CD4-positive, alpha-beta T cell treated with Interleukin-6 for 4 hours (primary cell): ENCODE measurements around the gene TMEM63A.

ENCODE experiments used
- DNase-seq: peaks from one replicate; pipeline ENCODE4 v3.0.0-alpha.2; 2020; ENCODE audit warnings: mixed read lengths

Gene TMEM63A

DNA sequence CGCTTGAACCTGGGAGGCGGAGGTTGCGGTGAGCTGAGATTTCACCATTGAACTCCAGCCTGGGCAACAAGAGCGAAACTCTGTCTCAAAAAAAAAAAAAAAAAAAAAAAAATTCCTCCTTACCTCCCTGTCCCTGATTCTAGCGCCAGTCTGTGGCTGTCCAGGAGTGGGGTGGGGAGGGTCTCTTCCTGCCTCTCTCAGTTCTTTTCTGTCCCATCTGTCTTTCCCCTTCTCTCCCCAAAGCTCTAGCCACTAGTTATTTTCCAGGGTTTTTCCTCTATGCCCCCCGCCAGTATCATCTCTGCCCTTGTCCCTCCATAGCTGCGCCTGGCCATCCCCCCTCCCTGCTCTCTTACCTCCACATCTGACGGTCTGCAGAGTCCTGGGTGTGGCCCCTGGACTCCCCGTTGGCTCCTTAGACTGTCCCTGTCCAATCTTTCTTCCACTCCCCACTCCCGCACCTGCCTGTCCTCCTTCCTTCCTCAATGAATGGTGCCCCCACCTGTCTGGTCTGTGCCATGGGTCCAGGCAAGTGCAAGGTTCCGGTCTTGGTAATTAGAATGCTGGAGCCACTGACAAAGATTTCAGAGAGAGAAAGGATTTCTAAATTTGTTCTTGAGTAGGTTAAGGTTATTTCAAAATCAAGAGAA lies 1.6 kb upstream of the TMEM63A start:
- no peak for DNase-seq

DNA sequence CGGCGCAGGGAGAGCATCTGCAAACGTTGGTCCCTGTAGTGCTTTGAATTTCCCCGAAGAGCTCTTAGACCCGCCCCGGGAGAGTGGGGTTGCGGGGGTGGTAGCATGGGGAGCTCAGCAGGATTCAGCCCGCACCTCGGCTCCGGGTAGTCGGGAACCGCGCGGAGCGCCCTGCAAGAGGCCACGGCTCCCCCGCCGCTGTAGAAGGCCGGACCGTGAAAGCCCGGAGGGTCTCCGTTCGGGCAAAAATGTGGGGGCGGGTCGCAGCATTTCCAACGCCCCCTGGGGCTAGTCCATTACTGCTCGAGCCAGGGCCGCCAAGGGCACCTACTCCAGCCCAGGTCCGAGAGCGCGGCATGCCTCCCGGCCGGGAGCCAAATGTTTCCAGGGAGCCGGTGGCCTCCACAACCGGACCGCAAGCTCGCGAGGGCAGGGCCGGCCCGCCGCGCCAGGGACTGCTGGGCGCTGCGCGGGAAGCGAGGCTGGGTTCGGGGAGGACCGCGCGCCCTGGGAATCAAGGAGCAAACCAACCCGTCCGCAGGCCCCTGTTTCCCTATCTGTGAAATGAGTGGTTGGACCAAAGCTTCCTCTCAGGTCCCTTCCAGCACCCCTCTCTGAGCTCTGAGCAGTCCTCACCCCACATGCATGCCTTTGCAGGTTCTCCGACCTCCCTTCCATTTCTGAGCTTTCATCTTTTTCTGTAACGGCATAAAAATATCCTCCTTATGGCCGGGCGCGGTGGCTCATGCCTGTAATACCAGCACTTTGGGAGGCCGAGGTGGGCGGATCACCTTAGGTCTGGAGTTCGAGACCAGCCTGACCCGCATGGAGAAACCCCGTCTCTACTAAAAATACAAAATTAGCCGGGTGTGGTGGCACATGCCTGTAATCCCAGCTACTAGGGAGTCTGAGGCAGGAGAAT lies 775 bp upstream of the TMEM63A start:
- DNase-seq = peak; percentile 57

DNA sequence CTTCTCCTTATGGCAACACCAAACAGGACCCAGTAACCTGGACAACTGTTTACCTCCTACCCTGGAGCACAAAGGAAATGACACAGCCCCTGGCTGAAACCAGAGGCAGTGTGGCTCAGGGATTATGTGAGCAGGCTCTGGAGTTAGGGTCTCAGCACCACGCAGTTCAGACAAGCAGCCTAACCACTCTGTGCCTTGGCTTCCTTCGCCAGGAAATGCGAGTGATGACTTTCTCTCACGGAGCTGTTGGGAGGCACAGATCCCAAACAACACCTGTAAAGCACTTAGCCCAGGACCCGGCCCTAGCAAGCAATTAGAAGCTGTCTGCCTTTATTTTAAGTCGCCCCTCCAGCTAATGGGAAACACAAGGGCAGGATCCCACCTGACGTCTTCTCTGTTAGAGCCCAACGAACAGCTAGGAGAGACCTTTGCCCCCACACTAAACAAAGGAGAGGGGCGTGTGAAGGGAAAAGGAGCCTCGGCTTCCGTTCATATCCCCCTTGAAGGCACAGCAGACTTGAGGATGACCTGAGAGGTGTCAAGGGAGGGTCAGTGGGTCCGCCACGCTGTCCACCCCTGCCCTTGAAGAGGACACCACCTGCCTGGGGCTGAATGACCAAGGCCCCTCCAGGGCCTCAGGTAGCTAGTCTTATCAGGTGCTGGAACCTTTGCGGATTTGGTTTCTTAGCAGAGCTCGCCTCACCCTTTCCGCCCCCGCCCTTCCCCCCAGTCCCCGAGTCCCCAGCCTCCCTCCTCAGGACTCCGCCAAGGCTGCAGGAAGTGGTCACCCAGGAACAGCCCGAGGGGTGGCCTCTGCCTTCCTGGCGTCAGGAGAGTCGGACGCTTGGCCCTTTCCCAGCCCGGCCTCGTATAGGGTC lies 860 bp downstream of the TMEM63A start:
- peak; percentile 73 for DNase-seq

DNA sequence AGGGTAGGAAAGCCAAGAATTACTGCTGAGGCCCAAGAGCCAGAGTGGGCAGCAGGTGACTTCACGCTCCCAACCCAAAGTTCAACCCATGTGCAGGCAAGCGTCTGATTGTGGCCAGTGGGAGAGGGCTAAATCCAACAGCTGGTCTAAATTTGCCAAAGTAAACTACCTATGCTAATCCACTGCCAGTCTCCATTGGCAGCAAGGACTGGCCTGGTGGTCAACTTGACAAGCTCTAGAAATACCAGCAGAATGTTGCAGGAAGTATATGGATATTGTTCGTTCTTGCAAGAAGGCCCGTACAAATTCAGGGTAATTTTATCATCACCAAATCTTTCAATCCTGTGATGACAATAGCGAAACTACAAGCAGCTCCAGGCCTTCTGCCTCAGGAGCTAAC lies 1.5 kb downstream of the TMEM63A start:
- DNase-seq = no peak

DNA sequence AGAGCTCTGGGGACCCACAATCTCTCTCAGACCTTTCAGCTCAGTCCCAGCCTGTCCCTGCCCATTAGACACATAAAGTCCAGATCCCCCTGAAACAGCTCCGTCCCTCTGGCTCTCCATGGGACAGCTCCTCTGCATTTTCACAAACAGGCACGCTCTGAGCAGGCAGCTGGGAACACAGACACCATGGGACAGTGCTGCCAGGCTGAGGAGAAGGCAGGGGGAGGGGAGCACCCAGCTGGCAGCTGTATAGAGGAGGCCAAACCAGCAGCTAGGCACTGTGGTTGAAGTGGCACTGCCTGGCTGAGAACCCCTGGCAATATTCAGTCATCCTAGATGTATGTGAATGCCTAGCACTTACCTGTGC lies 2.0 kb downstream of the TMEM63A start:
- DNase-seq = peak; percentile 28

DNA sequence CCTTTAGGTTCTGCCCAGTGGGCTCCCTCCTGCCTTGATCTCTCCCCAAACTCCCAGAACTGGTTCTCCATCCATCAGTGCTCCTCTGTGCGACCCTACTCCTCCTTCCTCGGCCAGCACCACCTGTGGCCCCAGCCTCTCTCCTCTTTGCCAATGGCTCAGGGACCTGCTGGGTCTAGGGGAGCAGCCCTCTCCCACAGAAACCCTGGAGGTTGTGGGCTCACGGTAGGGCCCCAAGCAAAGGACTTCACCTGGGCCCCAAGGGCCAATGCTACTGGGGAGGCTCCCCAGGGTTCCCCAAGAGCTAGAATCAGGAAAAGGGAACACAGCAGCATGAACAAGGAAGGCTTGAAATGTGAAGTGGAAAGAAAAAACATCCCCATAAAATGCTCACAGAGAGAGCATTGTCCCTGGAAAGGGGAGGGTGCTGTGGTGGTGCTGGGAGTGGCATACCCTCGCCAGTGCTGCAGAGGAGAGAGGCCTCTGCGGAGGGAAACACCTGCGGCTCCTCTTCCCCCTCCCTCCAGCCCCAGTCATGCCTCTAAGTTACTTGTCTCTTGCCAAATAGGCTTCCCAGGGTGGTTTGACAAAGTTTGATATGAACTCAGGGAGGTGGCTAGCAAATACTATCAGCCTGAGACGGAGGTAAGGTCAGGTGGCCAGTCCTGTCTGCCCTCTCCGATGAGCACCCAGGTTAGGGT lies 2.5 kb downstream of the TMEM63A start:
- DNase-seq = peak; percentile 36

DNA sequence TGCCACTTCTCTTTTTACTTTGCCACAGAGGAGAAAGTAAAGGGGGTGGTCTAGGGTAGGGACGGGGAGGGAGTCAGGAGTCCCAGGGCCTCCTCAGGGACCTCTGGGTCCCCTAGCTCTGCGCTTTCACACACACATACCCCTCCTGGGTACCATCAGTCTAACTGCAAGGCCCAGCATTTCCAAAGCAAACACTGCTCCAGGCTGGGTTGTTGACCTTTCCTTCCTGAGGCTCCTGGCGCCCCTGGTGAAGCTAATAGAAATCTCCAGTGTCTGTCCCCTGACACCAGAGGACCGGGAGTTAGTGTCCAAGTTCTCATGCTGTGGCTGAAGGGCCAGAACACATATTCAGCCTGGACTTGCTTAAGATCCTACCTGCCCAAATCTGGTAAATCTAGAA lies 3.9 kb downstream of the TMEM63A start:
- DNase-seq = no peak

DNA sequence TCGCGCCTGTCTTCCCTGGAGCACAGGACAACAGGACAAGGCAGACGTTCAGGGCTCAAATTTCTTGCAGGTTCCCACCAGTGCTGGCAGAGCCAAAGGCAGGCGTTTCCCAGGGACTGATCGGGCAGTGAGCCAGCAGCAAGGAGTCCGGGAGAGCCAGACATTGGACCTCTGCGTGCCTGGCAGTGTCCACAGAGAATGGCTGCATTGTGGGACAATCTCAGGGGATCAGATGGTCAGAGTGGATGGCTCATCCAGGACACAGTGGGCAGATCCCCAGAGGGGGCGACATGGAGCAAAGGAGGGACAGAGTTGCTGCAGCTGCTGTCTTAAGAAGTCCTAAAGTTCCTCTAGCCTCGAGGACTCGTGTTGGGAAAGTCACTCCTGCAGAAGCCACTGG lies 4.6 kb downstream of the TMEM63A start:
- peak; percentile 64 for DNase-seq

DNA sequence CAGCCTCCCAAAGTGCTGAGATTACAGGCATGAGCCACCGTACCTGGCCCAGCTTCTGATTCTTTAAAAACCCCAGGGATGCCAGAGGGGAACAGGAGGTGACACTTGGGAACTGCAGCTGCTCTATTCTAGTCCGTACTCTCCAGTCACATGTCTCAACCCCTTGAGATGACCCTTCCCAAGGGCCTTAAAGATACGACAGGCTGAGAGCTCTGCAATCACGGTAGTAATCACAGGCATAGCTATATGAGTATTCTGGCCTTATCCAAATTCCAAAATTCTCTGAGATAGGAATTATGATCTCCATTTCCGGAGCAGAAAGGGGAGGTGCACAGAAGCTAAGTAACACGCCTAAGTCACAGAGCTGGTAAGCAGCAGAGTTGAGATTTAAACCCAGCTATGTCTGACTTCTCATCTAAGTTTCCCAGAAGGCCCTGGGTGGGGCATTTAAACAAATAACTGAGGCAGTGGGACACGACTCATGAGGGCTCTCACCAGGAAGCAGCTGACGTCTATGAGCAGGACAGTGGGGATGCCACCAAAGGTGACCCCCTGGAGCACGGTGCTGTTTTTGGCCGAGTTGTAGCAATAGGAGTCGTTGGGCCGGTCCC lies 5.2 kb downstream of the TMEM63A start:
- DNase-seq = no peak

DNA sequence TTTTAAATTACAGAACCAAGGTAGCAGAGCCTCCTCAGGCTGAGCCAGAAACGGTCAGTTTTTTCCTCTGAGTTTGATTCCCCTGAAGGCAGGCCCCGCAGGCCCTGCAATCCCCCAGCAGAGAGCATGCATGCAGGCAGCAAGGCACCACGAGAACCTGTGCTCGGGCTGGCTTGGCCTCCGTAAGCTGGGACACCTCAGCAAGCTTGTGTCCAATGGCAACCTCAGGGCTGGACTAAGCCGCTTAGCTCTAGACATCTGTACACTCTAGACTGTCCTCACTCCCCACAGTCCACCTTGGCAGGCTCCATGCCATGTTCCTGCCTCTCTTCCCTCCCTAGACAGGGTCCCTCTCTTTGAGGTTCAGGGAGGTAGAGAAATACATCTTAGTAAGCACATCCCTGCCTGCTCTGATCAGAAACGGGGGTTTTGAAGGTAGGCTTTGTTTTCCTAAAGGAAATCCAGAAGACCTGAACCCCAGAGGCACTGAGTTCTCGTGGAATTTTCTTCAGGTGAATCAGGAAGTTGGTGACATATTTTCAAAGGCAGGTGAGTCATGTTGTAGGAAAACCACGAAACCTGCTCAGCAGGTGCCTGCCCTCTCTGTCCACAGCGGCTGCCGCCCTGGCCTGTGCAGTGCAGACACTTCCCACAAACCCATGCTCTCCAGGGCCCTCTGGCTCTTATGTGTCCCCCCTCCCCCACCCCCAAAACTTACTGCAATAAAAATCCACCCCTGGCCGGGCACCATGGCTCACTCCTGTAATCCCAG lies 7.0 kb downstream of the TMEM63A start:
- no peak for DNase-seq

DNA sequence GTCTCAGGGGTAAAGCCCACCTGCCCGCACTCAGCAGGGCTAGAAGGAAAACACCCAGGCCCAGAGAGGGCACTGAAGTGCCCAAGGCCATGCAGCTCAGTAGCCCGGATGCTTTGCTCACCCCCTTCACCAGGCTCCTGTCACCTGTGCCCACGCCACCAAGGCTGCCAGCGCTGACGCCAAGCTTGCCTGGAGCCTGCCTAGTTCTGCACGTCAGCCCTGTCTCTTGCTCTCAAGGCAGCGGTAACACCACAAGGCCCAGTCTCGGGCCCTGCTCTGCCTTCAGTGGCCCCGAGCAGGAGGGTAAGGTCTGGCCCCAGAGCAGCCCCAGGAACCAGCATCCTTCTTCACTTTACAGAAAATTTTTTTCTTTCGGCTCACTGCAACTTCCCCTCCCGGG lies 7.7 kb downstream of the TMEM63A start:
- DNase-seq = no peak

DNA sequence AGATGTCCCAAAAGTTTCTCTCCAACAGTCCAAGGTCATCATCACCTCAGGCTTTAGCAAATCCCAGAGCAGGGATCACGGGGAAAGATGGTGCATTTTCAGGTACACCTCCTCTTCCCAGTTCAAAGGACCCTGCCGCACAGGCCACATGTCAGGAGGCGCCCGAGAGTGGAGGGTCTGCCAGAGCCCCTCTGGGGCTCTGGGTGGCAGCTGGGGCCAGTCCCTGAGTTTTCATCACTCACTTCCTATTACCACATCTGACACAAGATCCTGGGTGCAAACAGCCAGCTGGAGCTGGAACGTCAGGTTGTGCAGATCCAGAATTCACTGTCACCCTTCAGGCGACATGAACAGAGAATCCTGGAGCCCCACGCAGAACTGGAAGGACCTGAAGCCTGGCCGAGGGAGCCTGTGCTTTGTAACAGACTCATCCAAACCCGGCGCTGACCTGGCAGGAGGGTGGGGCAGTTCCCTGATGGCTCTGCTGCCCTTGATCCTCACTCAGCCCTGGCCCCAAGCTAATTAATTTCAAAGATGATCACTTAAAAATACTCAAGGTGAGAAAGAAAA lies 8.8 kb downstream of the TMEM63A start:
- no peak for DNase-seq

DNA sequence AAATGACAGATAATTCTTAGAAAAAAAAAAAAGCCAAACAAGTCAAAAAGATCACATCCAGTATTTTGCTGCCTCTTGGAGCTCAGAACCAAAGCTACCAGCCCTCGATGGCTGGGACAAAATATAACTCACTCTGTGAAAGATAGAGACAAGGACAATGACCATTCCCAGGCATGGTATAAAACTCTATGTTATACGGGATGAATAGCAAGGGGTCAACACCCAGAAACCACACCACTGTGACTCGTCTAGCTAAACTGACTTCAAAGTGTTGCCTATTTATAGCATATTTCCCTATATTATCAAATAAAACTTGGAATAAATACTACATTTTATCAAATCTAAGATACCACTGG lies 10.1 kb downstream of the TMEM63A start:
- no peak for DNase-seq

DNA sequence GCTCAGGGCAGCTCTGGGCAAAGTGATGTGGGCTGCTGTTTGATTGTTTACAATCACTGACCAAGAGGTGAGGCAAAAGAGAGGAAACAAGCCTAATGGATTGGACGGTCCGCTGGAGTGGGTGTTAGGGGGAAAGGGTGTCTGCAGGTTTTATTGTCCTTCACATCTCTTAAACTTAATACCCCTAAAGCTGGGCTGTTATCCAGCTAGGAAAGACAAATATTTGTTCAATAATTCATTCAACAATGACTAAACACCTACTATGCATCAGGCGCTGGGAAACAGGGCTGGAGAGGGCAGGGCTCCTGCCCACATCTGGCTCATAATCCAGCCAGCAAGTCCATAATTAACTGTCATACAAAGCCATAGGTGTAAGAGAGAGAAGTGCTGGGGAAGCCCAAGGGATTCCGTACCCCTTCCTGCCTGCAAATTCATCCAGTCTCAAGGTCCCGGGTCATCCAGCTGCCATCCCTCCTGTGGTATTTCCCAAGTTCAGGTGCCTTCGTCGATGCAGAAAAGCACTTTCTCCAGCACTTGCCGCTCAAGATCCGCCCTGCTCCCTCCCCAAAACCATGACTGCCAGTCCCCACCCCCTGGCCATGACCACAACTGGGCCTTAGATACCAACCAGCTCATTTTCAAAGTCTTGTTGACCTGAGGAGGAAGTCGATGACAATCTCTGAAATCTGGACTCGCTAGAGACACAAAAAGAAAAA lies 10.7 kb downstream of the TMEM63A start:
- DNase-seq = no peak

DNA sequence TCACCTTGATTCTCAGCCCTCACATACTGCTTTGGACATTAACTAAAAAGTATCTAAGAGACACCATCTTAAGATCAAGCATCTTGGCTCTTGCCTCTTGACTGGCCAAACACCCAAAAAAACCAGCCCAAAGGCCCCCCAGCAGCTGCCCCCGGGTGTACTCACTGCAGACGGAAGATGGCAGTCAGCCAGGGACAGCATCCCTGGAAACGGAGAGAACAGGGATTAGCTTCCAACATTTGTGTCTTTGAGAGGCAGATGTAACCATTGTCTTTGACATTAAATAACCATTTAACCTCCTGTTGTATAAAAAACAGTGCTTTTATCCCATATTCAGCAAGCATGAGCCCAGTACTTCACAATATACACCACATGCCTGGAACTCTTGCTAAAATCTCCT lies 11.3 kb downstream of the TMEM63A start:
- no peak for DNase-seq

DNA sequence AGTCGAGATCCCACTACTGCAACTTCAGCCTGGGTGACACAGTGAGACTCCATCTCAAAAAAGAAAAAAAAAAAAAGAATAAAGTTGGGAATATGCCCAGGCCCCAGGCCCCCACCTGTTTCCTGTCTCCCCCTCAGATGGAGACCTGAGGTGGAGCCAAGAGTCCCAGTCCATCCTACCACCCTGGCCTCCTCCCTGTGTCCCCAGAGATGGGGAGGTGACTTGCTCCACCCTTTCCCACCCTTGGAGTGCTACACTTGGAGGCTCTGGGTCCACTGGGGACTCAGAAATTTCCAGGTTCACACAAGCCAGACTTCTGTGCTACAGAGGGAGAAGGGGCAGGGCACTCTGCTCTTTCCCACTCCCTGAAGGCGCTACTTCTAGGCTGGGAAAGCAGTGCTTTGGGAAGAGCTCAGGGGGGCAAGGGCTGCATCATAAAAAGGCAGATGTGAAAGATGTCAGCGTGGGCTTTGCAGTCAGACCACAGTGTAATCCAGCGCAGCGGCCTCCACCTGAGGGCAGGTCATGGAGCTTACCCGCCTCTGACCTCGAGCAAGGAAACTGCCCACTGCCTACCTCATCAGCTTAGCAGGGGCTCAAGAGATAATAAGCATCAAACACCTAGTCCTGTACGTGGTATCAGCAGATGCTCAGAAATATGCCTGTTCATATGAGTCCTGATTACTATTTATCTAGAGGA lies 13.4 kb downstream of the TMEM63A start:
- no peak for DNase-seq

DNA sequence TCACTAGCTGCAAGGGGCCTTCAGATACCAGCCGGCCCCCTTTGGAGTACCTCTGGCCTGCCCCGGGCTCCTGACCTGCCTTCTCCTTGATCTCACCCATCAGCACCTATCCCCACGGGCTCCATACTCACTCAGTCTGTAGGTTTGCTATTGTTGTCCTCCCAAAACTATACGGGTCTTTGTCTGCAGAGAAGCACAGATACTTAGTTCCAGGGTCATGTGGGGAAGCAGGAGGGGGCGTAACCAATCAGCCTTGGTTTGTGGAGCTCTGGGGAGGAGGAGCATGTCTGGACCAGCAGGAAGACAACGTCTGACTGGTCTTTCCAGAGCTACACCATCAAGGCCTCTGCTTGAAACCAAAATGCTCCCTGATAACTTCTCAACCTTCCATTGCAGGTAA lies 15.2 kb downstream of the TMEM63A start:
- no peak for DNase-seq

DNA sequence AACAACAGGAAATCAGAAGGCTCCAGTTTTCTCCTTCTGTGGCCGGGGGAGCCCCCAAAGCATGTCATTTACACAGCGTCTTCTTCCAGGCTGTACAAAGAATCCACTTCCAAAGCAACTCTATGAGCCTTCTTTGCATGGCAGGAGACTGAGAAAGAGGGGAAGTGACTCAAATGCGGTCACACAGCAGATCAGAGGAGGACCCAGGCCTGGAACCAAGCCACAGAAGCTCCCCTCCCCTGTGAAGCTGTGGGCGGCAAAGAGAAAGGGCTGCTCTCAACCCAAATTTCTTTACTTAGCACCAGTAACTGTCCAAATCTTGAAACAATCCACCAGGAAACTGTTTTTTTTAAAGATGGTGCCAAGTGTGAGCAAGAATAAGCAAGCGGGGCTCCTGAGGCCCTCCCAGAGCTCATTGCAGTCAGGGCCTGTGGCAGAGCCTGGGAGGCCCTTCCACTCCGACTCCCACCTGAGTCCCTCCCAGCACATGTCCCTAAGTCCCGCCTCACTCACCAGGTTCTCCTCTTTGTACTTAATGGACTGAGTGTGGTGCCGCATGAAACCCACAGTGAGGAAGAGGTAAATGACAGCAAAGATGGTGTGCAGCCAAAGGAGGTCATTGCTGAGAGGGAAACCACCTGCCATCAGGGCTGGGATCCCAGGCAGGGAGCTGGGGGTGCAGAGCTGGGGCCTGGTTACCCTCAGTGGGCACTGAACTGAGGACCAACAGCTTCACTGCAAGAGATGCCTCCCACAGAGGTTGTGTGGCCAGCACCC lies 15.9 kb downstream of the TMEM63A start:
- peak; percentile 83 for DNase-seq

DNA sequence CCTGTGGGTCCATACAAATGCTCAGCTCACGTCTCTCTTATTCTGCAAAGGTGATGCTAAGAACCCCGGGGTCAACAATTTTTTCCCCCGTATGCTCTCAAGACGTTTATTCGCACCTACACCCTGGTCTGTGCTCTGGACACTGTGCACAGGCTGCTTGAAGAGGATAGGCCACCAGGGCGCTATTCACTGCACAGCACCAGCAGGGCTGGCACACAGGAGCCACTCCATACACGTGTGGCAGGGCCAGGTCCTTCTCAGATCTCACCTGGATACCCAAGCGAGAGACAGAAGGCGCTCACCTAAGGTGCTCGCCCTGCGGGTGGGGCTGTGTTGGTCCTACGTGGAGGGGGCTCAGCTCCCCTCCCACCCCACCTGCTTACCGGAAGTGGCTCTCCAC lies 16.7 kb downstream of the TMEM63A start:
- peak; percentile 48 for DNase-seq
